Hepatocyte (in vitro differentiated cells): Measurements from ENCODE around the gene EHBP1.

Experiments used
- CTCF ChIP-seq: fragments of 200-600 bp; sonication (generic); IDR thresholded peaks from 2 replicates; pipeline ENCODE4 v1.5.1; 2016; ENCODE audit warnings: antibody characterized with exemption, mild to moderate bottlenecking; ENCODE audit not compliant: poor library complexity
- EZH2 ChIP-seq: fragments of 200-600 bp; sonication (generic); IDR thresholded peaks from 2 replicates; pipeline ENCODE4 v1.6.1; 2016; ENCODE audit warnings: antibody characterized with exemption, mild to moderate bottlenecking, borderline replicate concordance
- EZH2phosphoT487 ChIP-seq: fragments of 200-600 bp; sonication (generic); IDR thresholded peaks from one replicate; pipeline ENCODE4 v1.6.1; 2018; ENCODE audit warnings: antibody characterized with exemption, mild to moderate bottlenecking, low read depth, moderate library complexity; ENCODE audit not compliant: unreplicated experiment, severe bottlenecking

DNA sequence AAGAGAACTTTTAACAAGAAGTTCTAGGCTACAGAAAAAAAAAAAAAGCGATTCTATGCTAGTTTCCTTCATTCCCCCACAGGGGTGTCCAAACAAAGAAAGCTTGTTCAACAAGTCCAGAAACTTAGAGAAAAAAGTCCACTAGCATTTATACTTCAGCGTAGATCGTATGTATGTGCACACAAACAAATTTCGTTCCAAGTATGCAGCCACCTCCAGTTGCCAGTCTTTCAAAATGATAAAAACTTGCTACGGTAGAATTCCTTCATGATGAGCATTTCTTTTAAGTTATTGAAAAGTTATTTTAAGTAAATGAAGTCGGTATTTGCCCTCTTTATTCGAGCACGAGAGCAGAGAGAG is 341.4 kb downstream of the EHBP1 start:
- no peak for TF ChIP-seq EZH2
- TF ChIP-seq CTCF: no peak
- no peak for TF ChIP-seq EZH2phosphoT487
